HepG2 (cell line): ENCODE results near the gene MYLK3. TPM values are rescaled to one million over a fixed set of nuclear protein-coding genes. Genes with fewer than 3 reads are reported as not detected.

Experiments used
- GATA4 ChIP-seq: sonication (generic); IDR thresholded peaks from 2 replicates; pipeline ENCODE4 v1.6.1; 2016; ENCODE audit warnings: antibody characterized with exemption, low read depth, borderline replicate concordance
- HDAC2 ChIP-seq: sonication (generic); formaldehyde crosslinking; IDR thresholded peaks from 2 replicates; pipeline ENCODE4 v1.4.0; 2020; ENCODE audit warnings: missing genetic modification reagents
- HNF4G ChIP-seq, 2 experiments: sonication (generic) in 1 of 2; formaldehyde crosslinking in 1 of 2; IDR thresholded peaks; 2 replicates each; pipeline versions ENCODE4 v1.4.0 to v1.6.1; 2011 to 2020; ENCODE audit warnings: borderline replicate concordance in 2 of 2, low read depth in 2 of 2, mild to moderate bottlenecking in 2 of 2, low read length in 1 of 2, missing genetic modification reagents in 1 of 2, moderate library complexity in 1 of 2
- KLF15 ChIP-seq: sonication (generic); formaldehyde crosslinking; IDR thresholded peaks from 2 replicates; pipeline ENCODE4 v1.8.1; 2023; ENCODE audit warnings: borderline replicate concordance, mild to moderate bottlenecking, inconsistent platforms, missing genetic modification reagents, mixed read lengths
- NFKB2 ChIP-seq: sonication (generic); formaldehyde crosslinking; IDR thresholded peaks from 2 replicates; pipeline ENCODE4 v1.4.0; 2020; ENCODE audit warnings: missing genetic modification reagents, borderline replicate concordance
- SALL1 ChIP-seq: sonication (generic); formaldehyde crosslinking; IDR thresholded peaks from 2 replicates; pipeline ENCODE4 v1.8.0; 2022; ENCODE audit warnings: mild to moderate bottlenecking, missing genetic modification reagents
- STAG1 ChIP-seq: sonication (generic); formaldehyde crosslinking; IDR thresholded peaks from 2 replicates; pipeline ENCODE4 v1.4.0; 2020; ENCODE audit warnings: missing genetic modification reagents
- TMF1 ChIP-seq: sonication (generic); formaldehyde crosslinking; IDR thresholded peaks from 2 replicates; pipeline ENCODE4 v1.8.1; 2022; ENCODE audit warnings: low read depth, missing genetic modification reagents
- ZNF136 ChIP-seq: sonication (generic); formaldehyde crosslinking; IDR thresholded peaks from 2 replicates; pipeline ENCODE4 v1.8.1; 2022; ENCODE audit warnings: low read depth, mild to moderate bottlenecking, moderate library complexity, missing genetic modification reagents
- ZNF180 ChIP-seq: sonication (generic); formaldehyde crosslinking; IDR thresholded peaks from 2 replicates; pipeline ENCODE4 v1.4.0; 2020; ENCODE audit warnings: low read depth, missing genetic modification reagents, borderline replicate concordance
- ZNF503 ChIP-seq: sonication (generic); formaldehyde crosslinking; IDR thresholded peaks from 2 replicates; pipeline ENCODE4 v1.4.0; 2020; ENCODE audit warnings: missing genetic modification reagents
- ZNF768 ChIP-seq: sonication (generic); formaldehyde crosslinking; IDR thresholded peaks from 2 replicates; pipeline ENCODE4 v1.4.0; 2020; ENCODE audit warnings: missing genetic modification reagents
- polyA plus RNA-seq, 8 experiments: library from polyadenylated mRNA; depleted of rRNA in 3 of 8; stranded (reverse) in 7 of 8; unstranded in 1 of 8; fragments of >200 nt; fragmentation: Illumina TruSeq in 4 of 8; extraction: Trizol in 4 of 8; gene quantifications; 2 replicates each; pipeline versions ENCODE4 v1.2.1 to v1.2.3, GENCODE V29; 2011 to 2016; ENCODE audit warnings: low read depth in 4 of 8, missing spikeins in 1 of 8, mixed read lengths in 1 of 8; ENCODE audit not compliant: insufficient read depth in 1 of 8
- total RNA-seq, 5 experiments: library from RNA; depleted of rRNA; stranded (reverse); fragments of >200 nt; fragmentation: Illumina TruSeq; extraction: Trizol; gene quantifications; 2 replicates each; pipeline ENCODE4 v1.2.3, GENCODE V29; 2016; ENCODE audit warnings: low read depth in 1 of 5
- TF ChIP-seq, protein P1 (sequence below), 2 experiments: sonication (generic) in 1 of 2; formaldehyde crosslinking in 1 of 2; IDR thresholded peaks; 2 replicates each; pipeline versions ENCODE4 v1.4.0 to v1.6.1; 2016 to 2020; ENCODE audit warnings: borderline replicate concordance in 1 of 2, low read depth in 1 of 2, mild to moderate bottlenecking in 1 of 2, missing genetic modification reagents in 1 of 2
- TF ChIP-seq, protein P2 (sequence below): sonication (generic); formaldehyde crosslinking; IDR thresholded peaks from 2 replicates; pipeline ENCODE4 v1.9.0; 2021; ENCODE audit warnings: mild to moderate bottlenecking, missing genetic modification reagents

MYLK3 gene
- total and polyA plus RNA-seq, 2 of the 13 experiments (the other 11 are each of a cell fraction or from before 2014, with no cell fraction given): 0.04 to 0.18 TPM

DNA sequence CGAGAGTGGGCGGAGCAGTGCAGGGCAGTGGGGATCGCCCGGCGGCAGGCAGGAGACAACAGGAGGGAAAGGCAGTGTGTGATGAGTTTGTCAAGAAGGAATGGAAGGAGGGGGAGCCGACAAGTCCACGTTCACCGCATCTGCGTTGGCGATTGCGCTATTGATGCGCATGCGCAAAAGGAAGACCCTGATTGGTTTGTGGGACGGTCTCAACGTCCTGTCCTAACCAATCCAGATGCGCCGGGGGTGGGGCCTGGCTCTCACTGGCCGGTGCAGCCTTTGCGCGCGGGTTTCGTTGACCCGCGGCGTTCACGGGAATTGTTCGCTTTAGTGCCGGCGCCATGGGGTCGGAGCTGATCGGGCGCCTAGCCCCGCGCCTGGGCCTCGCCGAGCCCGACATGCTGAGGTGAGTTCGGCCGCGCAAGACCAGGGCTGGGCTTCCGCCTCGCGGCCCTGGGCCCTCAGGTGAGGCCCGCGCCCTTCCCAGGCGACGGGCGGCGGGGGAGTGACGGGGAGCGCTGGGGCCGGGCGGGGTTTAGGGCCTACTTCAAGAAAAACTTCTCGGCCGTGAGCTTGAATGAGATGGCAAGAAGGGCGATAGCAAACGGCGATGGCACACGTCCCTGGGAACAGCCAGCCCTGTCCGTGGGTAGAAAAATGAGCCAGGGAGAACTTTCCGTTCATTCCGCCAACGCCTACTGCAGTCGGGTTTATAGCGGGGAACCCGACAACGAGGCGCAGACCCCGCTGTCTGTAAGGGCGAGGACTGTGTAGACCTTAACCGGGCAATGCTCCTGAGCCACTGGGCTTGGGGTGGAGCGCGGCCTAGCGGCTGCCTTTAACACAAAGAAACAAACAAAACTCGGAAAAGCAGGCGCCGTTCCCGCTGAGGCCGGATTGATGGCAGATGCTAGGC, 58.5 kb downstream of the MYLK3 start, which contains the start of gene ORC6 (continued):
- TF ChIP-seq, protein P1, sequence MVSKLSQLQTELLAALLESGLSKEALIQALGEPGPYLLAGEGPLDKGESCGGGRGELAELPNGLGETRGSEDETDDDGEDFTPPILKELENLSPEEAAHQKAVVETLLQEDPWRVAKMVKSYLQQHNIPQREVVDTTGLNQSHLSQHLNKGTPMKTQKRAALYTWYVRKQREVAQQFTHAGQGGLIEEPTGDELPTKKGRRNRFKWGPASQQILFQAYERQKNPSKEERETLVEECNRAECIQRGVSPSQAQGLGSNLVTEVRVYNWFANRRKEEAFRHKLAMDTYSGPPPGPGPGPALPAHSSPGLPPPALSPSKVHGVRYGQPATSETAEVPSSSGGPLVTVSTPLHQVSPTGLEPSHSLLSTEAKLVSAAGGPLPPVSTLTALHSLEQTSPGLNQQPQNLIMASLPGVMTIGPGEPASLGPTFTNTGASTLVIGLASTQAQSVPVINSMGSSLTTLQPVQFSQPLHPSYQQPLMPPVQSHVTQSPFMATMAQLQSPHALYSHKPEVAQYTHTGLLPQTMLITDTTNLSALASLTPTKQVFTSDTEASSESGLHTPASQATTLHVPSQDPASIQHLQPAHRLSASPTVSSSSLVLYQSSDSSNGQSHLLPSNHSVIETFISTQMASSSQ (IDR thresholded peaks at IDR 0.05; ENCODE audit: low read depth): no peak
- TF ChIP-seq, protein P1 (CRISPR knock-in tag; IDR thresholded peaks at IDR 0.05; ENCODE audit: borderline replicate concordance): no peak; the same call in 1 of the 2 replicates
- TF ChIP-seq HDAC2 (CRISPR knock-in tag) (peak; percentile 60), KLF15 (CRISPR knock-in tag) (no peak), ZNF136 (CRISPR knock-in tag) (peak; percentile 88), ZNF180 (no peak), NFKB2 (CRISPR knock-in tag) (no peak; the same call in 1 of the 2 replicates), ZNF503 (CRISPR knock-in tag) (0 out of 2 replicates have a peak, but pooled peaks have one; percentile 11), TMF1 (CRISPR knock-in tag) (peak; percentile 79), SALL1 (CRISPR knock-in tag) (peak; percentile 77), STAG1 (CRISPR knock-in tag) (peak; percentile 66), GATA4 (0 out of 2 replicates have a peak, but pooled peaks have one; percentile 28), HNF4G (IDR thresholded peaks at IDR 0.05; ENCODE audit: borderline replicate concordance, low read depth, low read length) (no peak), HNF4G (CRISPR knock-in tag; IDR thresholded peaks at IDR 0.05; ENCODE audit: borderline replicate concordance, low read depth) (0 out of 2 replicates have a peak, but pooled peaks have one; percentile 40), ZNF768 (peak; percentile 60; the same call in 1 of the 2 replicates)
- TF ChIP-seq, protein P2, sequence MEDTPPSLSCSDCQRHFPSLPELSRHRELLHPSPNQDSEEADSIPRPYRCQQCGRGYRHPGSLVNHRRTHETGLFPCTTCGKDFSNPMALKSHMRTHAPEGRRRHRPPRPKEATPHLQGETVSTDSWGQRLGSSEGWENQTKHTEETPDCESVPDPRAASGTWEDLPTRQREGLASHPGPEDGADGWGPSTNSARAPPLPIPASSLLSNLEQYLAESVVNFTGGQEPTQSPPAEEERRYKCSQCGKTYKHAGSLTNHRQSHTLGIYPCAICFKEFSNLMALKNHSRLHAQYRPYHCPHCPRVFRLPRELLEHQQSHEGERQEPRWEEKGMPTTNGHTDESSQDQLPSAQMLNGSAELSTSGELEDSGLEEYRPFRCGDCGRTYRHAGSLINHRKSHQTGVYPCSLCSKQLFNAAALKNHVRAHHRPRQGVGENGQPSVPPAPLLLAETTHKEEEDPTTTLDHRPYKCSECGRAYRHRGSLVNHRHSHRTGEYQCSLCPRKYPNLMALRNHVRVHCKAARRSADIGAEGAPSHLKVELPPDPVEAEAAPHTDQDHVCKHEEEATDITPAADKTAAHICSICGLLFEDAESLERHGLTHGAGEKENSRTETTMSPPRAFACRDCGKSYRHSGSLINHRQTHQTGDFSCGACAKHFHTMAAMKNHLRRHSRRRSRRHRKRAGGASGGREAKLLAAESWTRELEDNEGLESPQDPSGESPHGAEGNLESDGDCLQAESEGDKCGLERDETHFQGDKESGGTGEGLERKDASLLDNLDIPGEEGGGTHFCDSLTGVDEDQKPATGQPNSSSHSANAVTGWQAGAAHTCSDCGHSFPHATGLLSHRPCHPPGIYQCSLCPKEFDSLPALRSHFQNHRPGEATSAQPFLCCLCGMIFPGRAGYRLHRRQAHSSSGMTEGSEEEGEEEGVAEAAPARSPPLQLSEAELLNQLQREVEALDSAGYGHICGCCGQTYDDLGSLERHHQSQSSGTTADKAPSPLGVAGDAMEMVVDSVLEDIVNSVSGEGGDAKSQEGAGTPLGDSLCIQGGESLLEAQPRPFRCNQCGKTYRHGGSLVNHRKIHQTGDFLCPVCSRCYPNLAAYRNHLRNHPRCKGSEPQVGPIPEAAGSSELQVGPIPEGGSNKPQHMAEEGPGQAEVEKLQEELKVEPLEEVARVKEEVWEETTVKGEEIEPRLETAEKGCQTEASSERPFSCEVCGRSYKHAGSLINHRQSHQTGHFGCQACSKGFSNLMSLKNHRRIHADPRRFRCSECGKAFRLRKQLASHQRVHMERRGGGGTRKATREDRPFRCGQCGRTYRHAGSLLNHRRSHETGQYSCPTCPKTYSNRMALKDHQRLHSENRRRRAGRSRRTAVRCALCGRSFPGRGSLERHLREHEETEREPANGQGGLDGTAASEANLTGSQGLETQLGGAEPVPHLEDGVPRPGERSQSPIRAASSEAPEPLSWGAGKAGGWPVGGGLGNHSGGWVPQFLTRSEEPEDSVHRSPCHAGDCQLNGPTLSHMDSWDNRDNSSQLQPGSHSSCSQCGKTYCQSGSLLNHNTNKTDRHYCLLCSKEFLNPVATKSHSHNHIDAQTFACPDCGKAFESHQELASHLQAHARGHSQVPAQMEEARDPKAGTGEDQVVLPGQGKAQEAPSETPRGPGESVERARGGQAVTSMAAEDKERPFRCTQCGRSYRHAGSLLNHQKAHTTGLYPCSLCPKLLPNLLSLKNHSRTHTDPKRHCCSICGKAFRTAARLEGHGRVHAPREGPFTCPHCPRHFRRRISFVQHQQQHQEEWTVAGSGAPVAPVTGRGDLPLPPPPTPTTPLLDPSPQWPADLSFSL: 0 out of 2 replicates have a peak, but pooled peaks have one; percentile 29
